GM10248 (cell line): ENCODE results near the gene FRMPD1.

ENCODE experiments used
- CTCF ChIA-PET: fragments of 300-600 bp; sonication (Branson Sonifier 250); formaldehyde crosslinking; extraction: SDS; loops from one replicate; lab custom pipeline; 2021; ENCODE audit warnings: antibody characterized with exemption; lab: Yijun Ruan, JAX
- POLR2A ChIA-PET: fragments of 350-650 bp; sonication (Branson Sonifier 250); formaldehyde crosslinking; extraction: SDS; loops from one replicate; lab custom pipeline; 2020; ENCODE audit warnings: antibody characterized with exemption; lab: Yijun Ruan, JAX
- DNase-seq: peaks from one replicate; pipeline ENCODE4 v3.0.0; 2012; ENCODE audit errors: extremely low spot score
- CTCF ChIP-seq: IDR thresholded peaks from 2 replicates; pipeline ENCODE4 v1.5.1; 2012; ENCODE audit warnings: mild to moderate bottlenecking, low read depth; ENCODE audit errors: extremely low read depth, missing control alignments, control extremely low read depth

FRMPD1 gene

DNA sequence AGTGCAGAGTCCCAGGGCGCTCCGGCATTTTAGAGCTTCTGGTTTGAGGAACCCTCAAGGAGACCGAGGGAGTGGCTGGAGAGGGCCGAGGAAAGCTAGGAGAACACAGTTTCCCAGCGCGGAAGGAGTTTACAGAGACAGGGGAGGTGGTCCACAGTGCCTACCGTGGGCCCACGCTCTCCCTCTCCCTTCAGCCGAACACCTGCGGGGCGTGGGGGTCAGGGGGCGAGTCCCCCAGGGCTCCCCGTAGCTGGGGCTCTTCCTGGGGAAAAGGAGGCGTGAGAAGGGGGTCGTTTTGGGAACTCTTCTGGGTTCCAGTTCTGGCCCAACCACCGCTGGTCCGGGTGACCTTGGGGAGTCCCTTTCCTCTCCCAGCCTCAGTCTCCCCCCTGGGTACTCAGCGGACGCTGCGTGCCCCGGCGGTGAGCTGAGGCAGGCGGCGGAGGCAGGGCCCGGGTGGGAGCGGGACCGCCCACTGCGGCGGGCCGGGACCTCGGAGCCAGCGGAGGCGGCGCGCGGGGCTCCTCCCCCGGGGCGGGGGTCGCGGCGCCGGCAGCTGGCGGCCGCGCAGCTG, 368 bp upstream of the FRMPD1 start:
- ChIA-PET CTCF (no interaction called here), POLR2A (no interaction called here)
- no peak for TF ChIP-seq CTCF
- no peak for DNase-seq

DNA sequence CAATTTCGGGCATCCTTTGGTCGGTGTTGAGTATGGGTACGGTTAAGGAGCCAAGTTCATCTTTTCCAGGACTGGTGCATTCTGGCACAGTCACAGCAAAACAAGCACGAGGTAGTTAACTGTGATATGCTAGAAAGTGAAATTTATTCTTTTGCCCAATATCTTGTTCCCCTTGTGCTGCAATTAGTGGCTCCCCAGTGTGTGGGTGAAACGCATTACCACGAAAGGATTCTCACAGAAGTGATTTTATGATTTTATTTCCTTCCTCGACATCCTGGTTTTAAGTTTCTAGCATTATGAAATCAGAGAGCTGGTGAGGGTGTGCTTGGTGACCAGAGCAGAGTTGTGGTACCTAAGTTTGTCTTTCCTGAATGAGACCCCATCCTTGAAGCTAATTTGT, 1.5 kb downstream of the FRMPD1 start:
- ChIA-PET POLR2A (no interaction called here), CTCF (interaction anchor here (1.0 to 1.8 kb wide), 2 partner anchors 12 to 75 kb away, joined by 3 to 5 read pairs; no protein-coding TSS in a partner anchor)
- no peak for TF ChIP-seq CTCF
- no peak for DNase-seq

DNA sequence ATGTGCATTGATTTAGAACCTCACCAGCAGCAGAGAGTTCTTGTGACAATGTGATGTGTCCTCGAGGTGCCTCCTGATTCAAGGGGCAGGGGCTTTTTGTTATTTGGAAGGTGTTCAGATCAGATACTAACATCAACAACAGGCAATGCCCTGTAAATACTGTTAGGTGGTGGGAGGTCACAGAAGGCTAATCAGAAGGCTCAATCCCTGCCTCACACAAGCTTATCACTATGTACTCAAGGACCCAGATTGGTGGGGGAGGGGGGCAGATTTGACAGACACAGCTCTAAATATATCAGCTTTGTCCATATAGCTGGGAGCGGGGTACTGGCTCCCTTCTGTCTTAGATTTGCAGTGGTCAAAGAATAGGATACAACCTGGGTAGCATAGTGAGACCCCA, 2.6 kb downstream of the FRMPD1 start:
- POLR2A ChIA-PET: no interaction called here
- CTCF ChIA-PET: interaction anchor here (1.8 kb wide), 1 partner anchor 13 kb away, joined by 5 read pairs; no protein-coding TSS in a partner anchor

GRCh38 chr9:37656936-37657335, 6.2 kb downstream of the FRMPD1 start:
- POLR2A ChIA-PET: no interaction called here
- CTCF ChIA-PET: interaction anchor here (0.7 kb wide), 1 partner anchor 30 kb away, joined by 3 read pairs; no protein-coding TSS in a partner anchor
- no peak for TF ChIP-seq CTCF
- DNase-seq: no peak

More for the DNA sequence above, 2.6 kb downstream of the FRMPD1 start:
- no peak for DNase-seq
- no peak for TF ChIP-seq CTCF

GRCh38 chr9:37660691-37661090, 9.9 kb downstream of the FRMPD1 start:
- POLR2A ChIA-PET: no interaction called here
- DNase-seq: no peak
- CTCF ChIA-PET: interaction anchor here (1.1 to 1.2 kb wide), 2 partner anchors 10 to 14 kb away, joined by 3 read pairs; no protein-coding TSS in a partner anchor
- TF ChIP-seq CTCF: no peak

DNA sequence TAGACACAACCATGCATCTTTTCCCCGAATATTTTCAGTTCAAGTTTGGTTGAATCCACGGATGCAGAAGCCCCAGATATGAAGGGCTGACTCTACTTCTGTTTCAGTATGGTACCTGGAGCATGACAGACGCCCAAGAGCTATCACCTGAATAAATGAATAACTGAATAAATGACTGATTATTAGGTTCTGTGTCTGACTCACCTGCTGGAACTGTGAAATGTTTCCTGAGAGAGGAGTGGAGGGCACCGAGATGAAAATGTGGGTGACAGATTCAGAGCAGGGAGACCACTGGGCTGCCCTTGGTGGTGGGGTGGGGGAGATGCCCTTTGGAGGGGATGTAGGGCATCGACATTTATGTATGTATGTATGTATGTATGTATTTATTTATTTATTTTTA, 13.2 kb downstream of the FRMPD1 start:
- DNase-seq: no peak
- no peak for TF ChIP-seq CTCF
- ChIA-PET POLR2A (no interaction called here), CTCF (interaction anchor here (1.2 kb wide), 1 partner anchor 30 kb away, joined by 3 read pairs; no protein-coding TSS in a partner anchor)

GRCh38 chr9:37667706-37668105, 17.0 kb downstream of the FRMPD1 start:
- TF ChIP-seq CTCF: no peak
- DNase-seq: no peak
- ChIA-PET CTCF (interaction anchor here (1.5 kb wide), 1 partner anchor 22 kb away, joined by 3 read pairs; no protein-coding TSS in a partner anchor), POLR2A (no interaction called here)
